Aorta (tissue), 5 donors: ENCODE data around the gene IPPK. TPM values are rescaled to one million over a fixed set of nuclear protein-coding genes. Genes with fewer than 3 reads are reported as not detected.

ENCODE experiments used
- ATAC-seq: fragments of 200-7000 bp; cut with Tn5 transposase; one replicate; pipeline ENCODE4 v1.9.1; 2022; ENCODE audit warnings: moderate library complexity; ENCODE audit not compliant: low FRiP score
- DNase-seq, 2 donors: peaks; one replicate each; pipeline ENCODE4 v3.0.0-alpha.2; 2020
- H3K27ac ChIP-seq, 2 donors: one replicate each; pipeline ENCODE4 v1.5.1; 2013; ENCODE audit warnings: low read length in 2 of 2, mild to moderate bottlenecking in 2 of 2, moderate library complexity in 2 of 2, control low read depth in 1 of 2, inconsistent platforms in 1 of 2, low read depth in 1 of 2
- H3K27me3 ChIP-seq, 2 donors: one replicate each; pipeline ENCODE4 v1.6.1; 2013; ENCODE audit warnings: control low read depth in 1 of 2, low read length in 1 of 2, mild to moderate bottlenecking in 1 of 2, moderate library complexity in 1 of 2; ENCODE audit not compliant: insufficient read depth in 2 of 2, control insufficient read depth in 1 of 2
- H3K36me3 ChIP-seq, 2 donors: one replicate each; pipeline ENCODE4 v1.6.1; 2013; ENCODE audit warnings: control low read depth in 1 of 2, low read length in 1 of 2, mild to moderate bottlenecking in 1 of 2; ENCODE audit not compliant: insufficient read depth in 2 of 2, control insufficient read depth in 1 of 2
- H3K4me1 ChIP-seq, 2 donors: one replicate each; pipeline ENCODE4 v1.6.1; 2013; ENCODE audit warnings: low read length in 2 of 2, control low read depth in 1 of 2, mild to moderate bottlenecking in 1 of 2, moderate library complexity in 1 of 2; ENCODE audit not compliant: insufficient read depth in 2 of 2, control insufficient read depth in 1 of 2
- H3K4me3 ChIP-seq, 2 donors: one replicate each; pipeline ENCODE4 v1.5.1; 2013; ENCODE audit warnings: low read length in 2 of 2, control low read depth in 1 of 2, mild to moderate bottlenecking in 1 of 2
- H3K9me3 ChIP-seq: one replicate; pipeline ENCODE4 v1.6.1; 2013; ENCODE audit warnings: mild to moderate bottlenecking, low read length; ENCODE audit not compliant: control insufficient read depth
- WGBS, 2 donors: extraction: QIAGEN DNeasy Blood & Tissue Kit; methylation state at CpG; one replicate each; pipeline ENCODE4 v1.1.7; 2013; 5-methylcytosine and 5-hydroxymethylcytosine counted together
- intact Hi-C, 2 donors: fragments of 100-400 bp; cut with DNase I; formaldehyde crosslinking; loops; one replicate each; pipeline versions ENCODE4 v1.14.2 to v1.15.0; 2022
- polyA plus RNA-seq, 2 donors: library from polyadenylated mRNA; stranded (reverse); fragments of 200-250 nt; gene quantifications; one replicate each; pipeline ENCODE4 v1.2.3, GENCODE V29; 2013
- total RNA-seq, 2 donors: library from RNA; stranded (reverse); fragmentation: NEBNext Ultra II Directional; extraction: Animal tissue kit (Norgen Biotek cat#: 25700); gene quantifications; one replicate each; pipeline ENCODE4 v1.2.1, GENCODE V29; 2021
- donor health status: healthy with polysubstance abuse.
- donor health status: Bipolar disorder and iron deficiency.
- donor health status: DM: no; HTN: no; CAD: no.
- donor health status: DM: no; HTN: no; CAD: no.
- donor health status: DM: yes; HTN: yes; CAD: no.

IPPK gene
- total and polyA plus RNA-seq, 4 donors = 2.5 to 12.1 (median 6.8) TPM

DNA sequence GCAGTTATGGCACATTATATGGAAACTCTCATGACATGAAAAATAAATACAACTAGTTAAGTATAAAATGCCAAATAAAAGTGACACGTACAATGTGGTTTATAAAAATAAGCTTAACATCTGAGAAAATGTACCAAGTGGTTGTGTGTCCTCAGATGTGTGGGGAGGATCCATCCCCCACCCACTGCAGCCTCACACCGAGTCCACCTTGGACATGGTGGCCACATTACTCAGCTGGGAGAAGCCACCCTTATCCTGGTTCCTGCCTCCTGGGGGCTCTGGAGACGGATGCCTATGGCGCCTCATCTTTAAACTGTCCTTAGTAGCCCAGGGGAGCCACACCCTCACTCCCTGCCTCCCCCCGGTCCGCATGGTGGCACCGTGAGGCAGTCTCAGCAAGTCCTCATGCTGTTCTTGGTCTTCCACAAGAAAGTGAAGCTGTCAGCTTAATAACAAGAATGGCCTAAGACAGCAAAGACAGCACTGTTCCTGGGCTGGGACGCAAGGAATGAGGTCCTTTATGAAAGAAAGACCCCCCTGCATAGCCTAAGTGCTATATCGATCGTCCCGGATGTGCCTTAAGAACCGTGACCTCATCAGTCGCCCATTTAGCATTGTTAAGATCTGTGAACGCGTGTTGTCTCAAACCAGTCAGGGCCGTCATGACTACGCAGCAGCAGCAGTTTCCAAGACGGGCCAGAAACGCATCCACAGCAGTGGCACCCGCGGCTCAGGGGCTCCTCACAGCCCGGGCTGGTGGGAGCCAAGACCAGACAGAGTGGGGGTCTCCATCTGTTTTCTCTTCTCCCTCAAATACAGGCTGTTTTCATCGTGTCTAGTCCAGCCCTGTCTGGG lies 56.4 kb downstream of the IPPK start:
- WGBS, 2 donors = 93 to 94% methylated on average over 23 of the region's 23 CpGs
- H3K36me3 ChIP-seq = no peaks in the 10 kb centered on the region
- DNase-seq = no peak

DNA sequence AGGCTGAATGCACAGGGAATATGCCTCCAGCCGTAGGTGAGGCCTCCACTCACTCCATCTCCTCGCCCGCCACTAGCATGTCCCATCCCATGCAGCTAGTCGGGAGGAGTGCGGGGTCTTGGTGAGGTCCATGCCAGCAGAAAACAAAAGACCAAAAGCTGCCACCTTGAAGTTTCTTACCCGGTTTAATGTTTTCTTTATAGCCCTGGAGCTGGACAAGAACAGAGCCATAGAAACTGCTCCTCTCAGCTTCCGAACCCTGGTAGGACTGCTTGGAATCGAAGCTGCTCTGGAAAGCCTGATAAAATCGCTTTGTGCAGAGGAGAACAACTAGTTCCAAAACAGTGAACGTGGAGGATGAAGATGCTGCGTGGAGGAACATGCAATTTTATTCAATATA lies 57.1 kb downstream of the IPPK start:
- intact Hi-C loops = no loop called here
- Histone ChIP-seq H3K36me3 (no peaks in the 10 kb centered on the region), H3K27me3 (no peaks in the 10 kb centered on the region), H3K4me3 (no peak overlapping the region), H3K4me1 (peaks cover 0 to 2% of the 10 kb centered on the region in 2 donors), H3K9me3 (no peaks in the 10 kb centered on the region), H3K27ac (no peak overlapping the region)
- DNase-seq = no peak
- ATAC-seq = no peak
- WGBS, 2 donors = 84 to 94% methylated on average over 11 of the region's 11 CpGs

More for the DNA sequence above, 56.4 kb downstream of the IPPK start:
- ATAC-seq = no peak
- no peaks in the 10 kb centered on the region for H3K4me1 ChIP-seq
- no peaks in the 10 kb centered on the region for H3K9me3 ChIP-seq
- H3K27ac ChIP-seq = no peak overlapping the region
- H3K4me3 ChIP-seq = no peak overlapping the region
- no peaks in the 10 kb centered on the region for H3K27me3 ChIP-seq
- intact Hi-C loops = no loop called here

DNA sequence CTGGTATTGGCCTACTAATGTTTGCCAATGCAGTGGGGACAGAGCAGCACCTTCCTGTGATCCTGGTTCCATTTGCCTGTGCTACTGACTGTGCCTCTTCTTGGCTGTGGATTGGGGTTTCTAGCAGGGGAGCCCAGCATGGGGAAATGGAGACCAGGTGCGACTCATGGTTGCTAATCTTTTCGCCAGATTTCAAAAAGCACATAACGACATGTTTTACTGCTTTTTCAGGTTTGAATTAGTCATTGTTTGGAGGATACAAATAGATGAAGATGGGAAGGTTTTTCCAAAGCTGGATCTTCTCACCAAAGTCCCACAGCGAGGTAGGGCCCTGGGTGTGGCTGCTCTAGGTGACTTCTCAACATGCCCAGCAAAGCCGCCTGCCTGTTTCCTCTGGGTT lies 57.6 kb downstream of the IPPK start:
- ATAC-seq (no peak), DNase-seq (no peak)
- Histone ChIP-seq H3K9me3 (no peaks in the 10 kb centered on the region), H3K27ac (no peak overlapping the region), H3K27me3 (no peaks in the 10 kb centered on the region), H3K4me3 (no peak overlapping the region), H3K36me3 (no peaks in the 10 kb centered on the region), H3K4me1 (peaks cover 0 to 2% of the 10 kb centered on the region in 2 donors)
- WGBS, 2 donors = 95 to 98% methylated on average over 5 of the region's 5 CpGs
- intact Hi-C loops = no loop called here

DNA sequence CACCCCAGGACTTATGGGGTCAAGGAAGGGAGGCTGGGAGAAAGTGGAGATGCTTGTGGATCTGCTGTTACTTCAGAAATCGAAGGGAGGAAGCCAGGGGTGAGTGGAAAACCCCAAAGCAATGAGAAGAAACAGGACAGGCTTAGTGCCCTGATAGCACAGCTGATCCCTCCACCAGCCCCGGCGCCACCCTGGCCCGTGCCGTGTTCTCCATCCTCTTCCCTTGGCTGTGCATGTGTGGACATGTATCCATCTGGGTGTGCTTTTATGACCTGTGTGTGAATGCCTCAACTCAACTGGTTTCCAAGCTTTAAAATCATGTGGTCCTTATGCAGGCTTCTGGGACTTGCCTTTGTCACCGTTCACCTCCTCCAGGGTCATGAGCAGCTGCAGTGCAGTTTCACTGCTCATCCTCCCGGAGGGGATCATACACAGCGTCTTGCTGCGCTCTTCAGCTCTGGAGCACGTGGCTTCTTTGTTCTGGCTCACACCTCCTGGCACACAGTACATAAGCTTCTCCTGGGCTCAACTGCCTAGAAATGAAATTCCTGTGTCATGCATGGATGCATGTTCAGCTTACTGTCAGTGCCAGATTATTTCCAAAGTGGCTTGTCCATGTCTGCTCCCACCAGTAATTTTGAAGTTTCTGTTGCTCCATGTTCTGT lies 58.2 kb downstream of the IPPK start:
- Histone ChIP-seq H3K27ac (no peak overlapping the region), H3K27me3 (no peaks in the 10 kb centered on the region), H3K4me1 (peaks cover 0 to 2% of the 10 kb centered on the region in 2 donors), H3K4me3 (no peak overlapping the region), H3K36me3 (no peaks in the 10 kb centered on the region), H3K9me3 (no peaks in the 10 kb centered on the region)
- WGBS, 2 donors = 79 to 85% methylated on average over 10 of the region's 10 CpGs
- intact Hi-C loops = no loop called here
- ATAC-seq (no peak), DNase-seq (no peak)

DNA sequence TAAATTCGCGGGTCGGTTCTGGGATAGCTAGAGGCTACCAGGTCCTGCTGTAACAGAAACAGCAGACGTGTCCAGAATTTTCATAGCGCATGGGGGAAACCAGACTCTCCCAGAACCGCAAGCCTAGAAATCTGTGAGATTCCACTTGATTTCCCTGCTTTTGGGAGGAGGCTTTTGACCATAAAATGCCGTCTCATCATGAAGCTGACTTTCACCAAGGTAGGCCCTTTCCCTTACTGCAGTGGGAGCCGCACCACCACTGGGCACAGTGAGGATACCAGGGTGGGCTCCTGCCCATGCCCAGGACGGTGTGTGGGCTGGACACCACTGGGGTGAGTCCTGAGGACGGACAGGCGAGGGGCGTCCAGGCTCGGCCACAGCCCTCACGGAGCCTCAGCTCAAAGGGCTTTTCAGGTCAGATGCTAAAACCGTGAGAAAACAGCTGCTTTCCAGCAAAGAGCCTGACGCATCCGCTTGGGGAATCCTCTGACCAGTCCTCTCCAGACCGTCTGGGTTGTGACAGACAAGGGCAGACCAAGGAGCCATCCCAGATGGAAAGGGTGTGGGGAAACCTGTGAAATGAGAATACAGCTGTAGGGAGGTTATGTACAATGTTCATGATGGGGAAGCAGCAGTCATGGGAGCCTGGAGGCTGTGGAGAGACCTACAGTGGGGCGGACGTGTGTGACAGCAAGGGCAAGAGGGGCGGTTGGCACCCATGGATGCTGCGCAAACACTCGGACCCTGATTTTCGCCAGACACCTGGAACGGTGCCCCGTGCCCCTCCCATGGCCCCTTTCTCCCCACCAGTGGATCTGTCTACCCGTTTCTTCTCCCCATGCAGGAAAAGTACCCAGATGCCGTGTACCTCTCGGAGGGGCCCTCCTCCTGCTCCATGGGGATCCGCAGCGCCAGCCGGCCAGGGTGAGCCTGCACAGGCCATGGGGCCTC lies 59.2 kb downstream of the IPPK start:
- WGBS, 2 donors = 93 to 95% methylated on average over 32 of the region's 32 CpGs
- Histone ChIP-seq H3K27me3 (no peaks in the 10 kb centered on the region), H3K4me3 (no peak overlapping the region), H3K9me3 (no peaks in the 10 kb centered on the region), H3K4me1 (peaks cover 0 to 2% of the 10 kb centered on the region in 2 donors), H3K36me3 (no peaks in the 10 kb centered on the region), H3K27ac (no peak overlapping the region)
- intact Hi-C loops = no loop called here
- ATAC-seq (no peak), DNase-seq (no peak)

DNA sequence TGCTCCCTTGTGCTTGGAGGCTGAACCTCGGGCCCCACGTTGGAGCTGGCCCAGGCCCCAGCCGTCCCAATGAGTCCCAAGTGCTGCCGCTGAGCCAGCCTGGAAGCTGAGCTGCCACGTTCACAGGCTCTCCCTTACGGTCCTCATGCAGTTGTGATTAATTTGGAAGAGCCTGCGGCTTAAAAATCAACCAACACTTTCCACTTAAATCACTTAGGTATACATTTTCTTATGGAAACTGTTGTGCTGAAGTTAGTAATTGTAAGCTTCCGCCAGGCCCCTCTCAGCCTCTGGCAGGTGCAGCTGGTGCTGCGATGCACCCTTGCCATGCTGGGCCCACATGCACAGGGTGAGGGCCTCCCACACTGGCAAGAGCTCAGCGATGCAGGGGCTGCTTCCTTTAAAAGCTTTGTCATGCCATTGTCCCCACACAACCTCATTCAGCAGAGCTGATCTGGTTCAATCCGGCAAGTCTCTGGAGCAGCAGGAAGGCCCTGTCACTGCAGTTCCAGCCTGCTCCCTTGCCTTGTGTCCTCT lies 61.0 kb downstream of the IPPK start:
- Histone ChIP-seq H3K36me3 (no peaks in the 10 kb centered on the region), H3K9me3 (no peaks in the 10 kb centered on the region), H3K4me1 (peaks cover 0 to 2% of the 10 kb centered on the region in 2 donors), H3K27me3 (no peaks in the 10 kb centered on the region), H3K4me3 (no peak overlapping the region), H3K27ac (peak overlapping the region; percentile 61 to 75)
- intact Hi-C loops = no loop called here
- 6 to 8% methylated on average over 11 of the region's 11 CpGs for WGBS, 2 donors
- DNase-seq (peak in 1 of 2 donors; percentile 70), ATAC-seq (peak; percentile 74)

DNA sequence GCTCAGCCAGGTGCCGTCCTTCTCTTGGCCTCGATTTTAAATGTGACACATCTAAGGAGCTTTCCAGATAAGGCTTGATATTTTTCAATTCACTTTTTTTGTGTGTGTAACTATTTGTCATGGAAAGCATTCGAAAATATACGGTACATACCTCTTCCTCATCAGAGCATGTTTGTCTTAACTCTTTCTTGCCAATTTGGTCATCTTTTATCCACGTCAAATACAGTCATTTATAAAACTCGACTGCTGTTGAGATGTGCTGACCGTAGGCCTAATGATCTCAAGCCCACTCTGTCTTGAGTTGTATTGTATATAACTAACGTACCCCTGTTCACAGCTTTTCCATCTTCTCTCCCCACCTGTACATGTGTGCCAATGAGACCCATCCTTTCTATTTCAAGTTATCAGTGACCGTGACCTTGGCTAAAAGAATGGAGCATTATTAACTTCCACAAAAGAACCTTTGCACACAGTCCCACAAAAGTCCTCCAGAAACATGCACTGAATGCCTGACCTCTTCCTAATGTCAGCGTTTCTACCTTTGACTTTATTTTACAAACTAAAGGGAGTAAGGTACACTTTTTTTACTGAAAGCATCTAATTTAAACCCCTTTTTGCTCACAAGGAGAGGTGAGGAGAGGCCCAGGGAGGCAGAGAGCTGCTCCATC lies 61.6 kb downstream of the IPPK start:
- H3K27ac ChIP-seq = peak overlapping the region; percentile 61 to 75
- no peak for ATAC-seq
- DNase-seq = no peak
- no peaks in the 10 kb centered on the region for H3K27me3 ChIP-seq
- no peak overlapping the region for H3K4me3 ChIP-seq
- WGBS, 2 donors = 30 to 34% methylated on average over 10 of the region's 10 CpGs
- H3K4me1 ChIP-seq = peaks cover 0 to 2% of the 10 kb centered on the region in 2 donors
- H3K9me3 ChIP-seq = no peaks in the 10 kb centered on the region
- intact Hi-C loops = no loop called here
- H3K36me3 ChIP-seq = no peaks in the 10 kb centered on the region

DNA sequence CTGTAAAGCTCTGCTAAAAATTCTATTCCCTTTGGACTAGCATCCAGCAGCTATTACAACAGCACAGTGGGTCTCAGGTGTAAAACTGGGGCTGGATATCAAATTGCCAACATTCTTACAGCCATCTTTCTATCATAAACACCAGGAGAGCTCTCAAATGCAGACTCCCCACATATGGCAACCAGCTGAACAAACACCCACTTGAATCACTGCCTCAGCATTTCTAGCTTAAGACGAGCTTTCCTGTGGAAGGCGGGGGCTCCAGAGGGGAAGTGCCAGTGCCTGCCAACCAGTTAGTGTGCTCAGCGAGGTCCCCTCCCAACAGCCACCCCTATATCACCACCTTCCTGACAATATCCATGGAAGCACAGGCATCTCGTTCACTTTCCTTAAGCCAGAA lies 62.2 kb downstream of the IPPK start:
- 9 to 12% methylated on average over 4 of the region's 4 CpGs for WGBS, 2 donors

More for the DNA sequence above, 62.2 kb downstream of the IPPK start:
- intact Hi-C loops = no loop called here
- no peaks in the 10 kb centered on the region for H3K9me3 ChIP-seq
- no peaks in the 10 kb centered on the region for H3K36me3 ChIP-seq
- H3K4me1 ChIP-seq = peaks cover 0 to 2% of the 10 kb centered on the region in 2 donors
- H3K27ac ChIP-seq = peak overlapping the region in 1 of 2 donors; percentile 66
- DNase-seq = peak in 1 of 2 donors; percentile 61
- ATAC-seq = peak; percentile 13
- no peak overlapping the region for H3K4me3 ChIP-seq
- H3K27me3 ChIP-seq = no peaks in the 10 kb centered on the region
